ENCODE data around the gene CCDC33.

CCDC33 gene

DNA sequence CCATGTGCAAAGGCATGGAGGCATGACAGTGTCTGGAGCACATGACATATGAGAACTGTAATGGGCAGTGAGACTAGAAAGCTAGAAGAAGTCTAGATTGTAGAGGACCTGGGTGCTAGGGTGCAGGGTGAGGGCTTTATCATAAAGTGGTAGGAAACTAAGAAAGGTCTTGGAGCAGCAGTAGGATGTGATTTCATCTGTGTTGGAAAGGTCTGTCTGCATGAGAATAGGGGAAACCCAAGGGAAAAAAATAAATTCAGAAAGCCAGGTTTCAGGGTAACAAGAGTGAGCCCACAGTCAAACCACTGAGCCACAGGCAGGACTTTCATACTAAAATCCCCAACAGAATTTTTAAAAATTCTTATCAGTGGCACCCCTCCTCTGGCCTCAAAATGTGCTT lies 54.5 kb downstream of the CCDC33 start:
- DNase-seq (ENCODE audit: low spot score): no peak

DNA sequence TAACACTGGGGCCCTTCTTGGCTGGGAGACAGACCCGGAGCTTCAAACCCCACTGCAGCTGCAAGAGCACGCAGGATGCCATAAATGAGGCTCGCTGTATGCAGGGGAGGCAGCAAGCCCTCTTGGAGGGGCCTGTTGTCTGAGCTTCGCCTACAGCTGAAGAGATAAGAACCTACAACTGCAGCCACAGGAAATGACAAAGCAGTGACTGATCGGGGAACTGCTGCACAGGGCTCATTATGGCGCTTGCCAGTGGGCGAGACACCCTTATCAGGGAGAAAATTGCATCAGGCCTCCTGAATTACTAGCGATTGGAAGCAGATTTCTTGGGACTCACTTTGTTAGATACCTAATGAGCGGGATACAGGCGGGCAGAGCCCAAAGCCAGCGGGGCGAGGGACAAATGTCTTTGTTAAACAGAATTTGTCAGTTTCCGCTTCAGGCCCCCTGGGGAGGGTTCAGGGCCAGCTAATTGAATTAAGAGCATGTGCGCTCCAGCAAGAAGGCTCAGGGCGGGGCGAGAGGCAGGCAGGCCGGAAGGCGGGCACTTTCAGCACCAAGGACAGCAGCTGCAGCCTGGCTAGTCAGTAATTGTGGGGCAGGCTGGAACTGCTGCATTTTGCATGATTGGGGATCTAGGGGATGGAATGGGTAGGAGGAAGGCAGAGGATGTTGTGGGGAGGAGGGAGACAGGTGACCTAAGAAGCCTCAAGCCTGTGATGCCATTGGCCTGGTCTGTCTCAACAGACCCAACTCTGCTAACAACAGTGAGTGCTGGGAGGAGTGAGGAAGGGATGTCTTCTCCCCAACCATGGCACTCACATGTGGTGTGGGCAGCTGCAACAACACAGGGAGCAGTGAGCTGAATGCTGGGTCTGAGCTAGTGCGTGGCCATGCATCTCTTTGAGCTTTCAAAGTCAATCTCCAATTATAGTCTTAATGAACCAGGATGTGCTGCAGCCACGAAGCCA lies 55.3 kb downstream of the CCDC33 start:
- TF ChIP-seq, protein P1, sequence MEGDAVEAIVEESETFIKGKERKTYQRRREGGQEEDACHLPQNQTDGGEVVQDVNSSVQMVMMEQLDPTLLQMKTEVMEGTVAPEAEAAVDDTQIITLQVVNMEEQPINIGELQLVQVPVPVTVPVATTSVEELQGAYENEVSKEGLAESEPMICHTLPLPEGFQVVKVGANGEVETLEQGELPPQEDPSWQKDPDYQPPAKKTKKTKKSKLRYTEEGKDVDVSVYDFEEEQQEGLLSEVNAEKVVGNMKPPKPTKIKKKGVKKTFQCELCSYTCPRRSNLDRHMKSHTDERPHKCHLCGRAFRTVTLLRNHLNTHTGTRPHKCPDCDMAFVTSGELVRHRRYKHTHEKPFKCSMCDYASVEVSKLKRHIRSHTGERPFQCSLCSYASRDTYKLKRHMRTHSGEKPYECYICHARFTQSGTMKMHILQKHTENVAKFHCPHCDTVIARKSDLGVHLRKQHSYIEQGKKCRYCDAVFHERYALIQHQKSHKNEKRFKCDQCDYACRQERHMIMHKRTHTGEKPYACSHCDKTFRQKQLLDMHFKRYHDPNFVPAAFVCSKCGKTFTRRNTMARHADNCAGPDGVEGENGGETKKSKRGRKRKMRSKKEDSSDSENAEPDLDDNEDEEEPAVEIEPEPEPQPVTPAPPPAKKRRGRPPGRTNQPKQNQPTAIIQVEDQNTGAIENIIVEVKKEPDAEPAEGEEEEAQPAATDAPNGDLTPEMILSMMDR (IDR thresholded peaks at IDR 0.05; ENCODE audit: extremely low read depth, missing control alignments): no peak
- DNase-seq (ENCODE audit: low spot score): peak; percentile 87

More for the DNA sequence above, 54.5 kb downstream of the CCDC33 start:
- TF ChIP-seq, protein P1 (IDR thresholded peaks at IDR 0.05; ENCODE audit: extremely low read depth, missing control alignments): no peak

DNA sequence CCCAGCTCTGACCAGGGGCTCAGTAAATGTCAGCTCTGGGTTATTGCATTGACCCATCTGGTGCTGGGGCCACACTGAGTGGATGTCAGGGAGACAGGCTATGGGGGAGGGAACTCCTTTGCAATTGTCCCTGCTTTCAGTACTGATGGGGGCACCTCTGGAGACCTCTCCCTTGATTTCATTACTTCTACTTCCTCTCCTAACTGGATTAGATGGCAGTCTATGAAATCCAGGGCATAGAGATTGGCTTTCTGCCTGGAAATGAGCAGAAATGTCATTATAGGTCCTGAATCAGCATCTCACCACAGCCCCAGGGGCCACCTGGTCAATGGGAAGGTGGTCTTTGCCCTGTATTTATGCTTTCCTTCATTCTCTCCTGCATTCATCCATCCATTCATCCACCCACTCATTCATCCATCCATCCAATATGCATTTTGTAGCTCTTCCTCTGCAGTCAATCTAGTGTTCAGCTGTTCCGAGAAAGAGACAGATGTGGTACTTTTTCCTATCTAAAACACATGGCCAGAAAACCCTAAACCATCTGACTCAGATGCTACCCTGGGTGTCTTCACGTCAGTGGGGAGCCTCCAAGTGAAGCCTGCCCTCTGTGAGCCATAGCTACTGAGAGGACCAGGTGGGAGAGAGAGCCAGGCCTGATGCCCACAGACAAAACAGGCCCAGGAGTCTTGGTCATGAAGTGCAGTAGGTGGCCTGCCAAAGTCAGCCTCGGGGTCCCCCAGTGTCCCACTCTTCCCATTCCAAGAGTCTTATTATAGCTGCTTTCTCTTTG lies 57.1 kb downstream of the CCDC33 start:
- no peak for DNase-seq (ENCODE audit: low spot score)
- TF ChIP-seq, protein P1 (IDR thresholded peaks at IDR 0.05; ENCODE audit: extremely low read depth, missing control alignments): no peak

DNA sequence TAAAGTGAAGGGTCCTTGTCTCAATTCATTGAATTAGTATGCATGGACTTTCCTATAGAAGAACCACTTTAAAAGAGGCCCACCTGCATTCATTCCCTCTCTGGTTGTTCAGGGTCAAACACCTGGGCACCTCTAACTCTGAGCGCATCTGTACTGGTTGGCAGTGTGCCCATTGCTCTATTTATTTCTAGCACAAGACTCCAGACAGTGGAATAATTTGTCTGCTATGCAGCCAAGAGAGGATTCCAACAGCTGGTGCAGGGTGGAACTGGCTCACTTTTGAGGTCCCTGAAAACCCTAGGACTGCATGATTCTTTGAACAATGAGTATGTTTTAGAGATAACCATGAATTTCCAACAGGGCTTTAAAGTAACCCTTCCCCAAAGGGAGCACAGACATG lies 57.9 kb downstream of the CCDC33 start:
- TF ChIP-seq, protein P1 (IDR thresholded peaks at IDR 0.05; ENCODE audit: extremely low read depth, missing control alignments): no peak
- no peak for DNase-seq (ENCODE audit: low spot score)

DNA sequence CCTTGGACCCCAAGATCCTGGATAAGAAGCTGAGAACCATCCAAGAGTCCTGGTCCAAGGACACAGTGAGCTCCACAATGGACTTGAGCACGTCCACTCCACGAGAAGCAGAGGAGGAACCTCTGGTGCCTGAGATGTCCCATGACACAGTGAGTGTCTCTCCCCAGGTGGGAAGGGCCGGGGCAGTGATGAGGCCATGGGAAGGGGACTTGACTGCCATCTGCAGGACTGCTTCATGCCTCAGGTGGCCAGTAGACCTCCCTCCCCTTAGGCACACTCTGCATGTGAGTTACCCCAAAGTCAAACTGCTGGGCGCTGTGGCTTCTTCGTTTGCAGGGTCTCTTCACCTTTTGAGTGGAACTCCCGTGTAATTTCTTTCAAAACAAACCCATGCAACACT lies 59.7 kb downstream of the CCDC33 start:
- no peak for DNase-seq (ENCODE audit: low spot score)
- TF ChIP-seq, protein P1 (IDR thresholded peaks at IDR 0.05; ENCODE audit: extremely low read depth, missing control alignments): peak; percentile 3

DNA sequence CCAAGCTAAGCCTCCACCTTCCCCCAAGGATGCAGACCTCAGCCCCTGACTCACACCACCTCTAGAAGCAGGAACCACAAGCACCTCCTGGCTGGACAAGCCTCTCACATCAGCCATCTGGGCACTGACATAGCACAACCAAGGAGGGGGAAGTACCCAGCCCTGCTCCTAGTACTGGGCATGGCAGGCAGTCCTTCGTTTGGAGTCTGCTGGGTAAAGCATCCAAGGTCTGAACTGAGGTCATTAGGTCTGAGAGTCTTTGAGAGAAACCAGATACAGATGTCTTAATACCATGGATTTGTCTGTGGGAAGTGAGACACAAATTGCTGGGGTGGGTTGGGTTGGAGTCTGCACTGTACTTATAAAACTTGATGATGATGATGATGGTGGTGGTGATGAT lies 61.8 kb downstream of the CCDC33 start:
- TF ChIP-seq, protein P1 (IDR thresholded peaks at IDR 0.05; ENCODE audit: extremely low read depth, missing control alignments): no peak
- DNase-seq (ENCODE audit: low spot score): no peak

All from GM20000 (cell line).